Fibroblast of the aortic adventitia (primary cell): ENCODE measurements around the gene BASP1. TPM values are rescaled to one million over a fixed set of nuclear protein-coding genes. Genes with fewer than 3 reads are reported as not detected.

Experiments
- DNase-seq: peaks from one replicate; pipeline ENCODE4 v3.0.0-alpha.2; 2010; ENCODE audit warnings: low read depth
- H3K4me3 ChIP-seq: 2 replicates; pipeline ENCODE4 v1.5.1; 2011; ENCODE audit warnings: low read depth, mild to moderate bottlenecking, control low read depth, low read length, moderate library complexity
- total RNA-seq: library from RNA; depleted of rRNA; stranded (reverse); fragments of >200 nt; gene quantifications from 2 replicates; pipeline ENCODE4 v1.2.3, GENCODE V29; 2012; ENCODE audit warnings: low replicate concordance
- TF ChIP-seq, protein P1 (sequence below): IDR thresholded peaks from 2 replicates; pipeline ENCODE4 v1.5.1; 2011; ENCODE audit warnings: mild to moderate bottlenecking, low read length, control low read depth, inconsistent platforms; ENCODE audit not compliant: insufficient read depth

The BASP1 gene
- total RNA-seq, 1 donor = 18.5 TPM

GRCh38 chr5:17234374-17234773 is 16.9 kb downstream of the BASP1 start:
- no peak overlapping the region for H3K4me3 ChIP-seq
- TF ChIP-seq, protein P1, sequence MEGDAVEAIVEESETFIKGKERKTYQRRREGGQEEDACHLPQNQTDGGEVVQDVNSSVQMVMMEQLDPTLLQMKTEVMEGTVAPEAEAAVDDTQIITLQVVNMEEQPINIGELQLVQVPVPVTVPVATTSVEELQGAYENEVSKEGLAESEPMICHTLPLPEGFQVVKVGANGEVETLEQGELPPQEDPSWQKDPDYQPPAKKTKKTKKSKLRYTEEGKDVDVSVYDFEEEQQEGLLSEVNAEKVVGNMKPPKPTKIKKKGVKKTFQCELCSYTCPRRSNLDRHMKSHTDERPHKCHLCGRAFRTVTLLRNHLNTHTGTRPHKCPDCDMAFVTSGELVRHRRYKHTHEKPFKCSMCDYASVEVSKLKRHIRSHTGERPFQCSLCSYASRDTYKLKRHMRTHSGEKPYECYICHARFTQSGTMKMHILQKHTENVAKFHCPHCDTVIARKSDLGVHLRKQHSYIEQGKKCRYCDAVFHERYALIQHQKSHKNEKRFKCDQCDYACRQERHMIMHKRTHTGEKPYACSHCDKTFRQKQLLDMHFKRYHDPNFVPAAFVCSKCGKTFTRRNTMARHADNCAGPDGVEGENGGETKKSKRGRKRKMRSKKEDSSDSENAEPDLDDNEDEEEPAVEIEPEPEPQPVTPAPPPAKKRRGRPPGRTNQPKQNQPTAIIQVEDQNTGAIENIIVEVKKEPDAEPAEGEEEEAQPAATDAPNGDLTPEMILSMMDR = no peak
- DNase-seq = no peak

DNA sequence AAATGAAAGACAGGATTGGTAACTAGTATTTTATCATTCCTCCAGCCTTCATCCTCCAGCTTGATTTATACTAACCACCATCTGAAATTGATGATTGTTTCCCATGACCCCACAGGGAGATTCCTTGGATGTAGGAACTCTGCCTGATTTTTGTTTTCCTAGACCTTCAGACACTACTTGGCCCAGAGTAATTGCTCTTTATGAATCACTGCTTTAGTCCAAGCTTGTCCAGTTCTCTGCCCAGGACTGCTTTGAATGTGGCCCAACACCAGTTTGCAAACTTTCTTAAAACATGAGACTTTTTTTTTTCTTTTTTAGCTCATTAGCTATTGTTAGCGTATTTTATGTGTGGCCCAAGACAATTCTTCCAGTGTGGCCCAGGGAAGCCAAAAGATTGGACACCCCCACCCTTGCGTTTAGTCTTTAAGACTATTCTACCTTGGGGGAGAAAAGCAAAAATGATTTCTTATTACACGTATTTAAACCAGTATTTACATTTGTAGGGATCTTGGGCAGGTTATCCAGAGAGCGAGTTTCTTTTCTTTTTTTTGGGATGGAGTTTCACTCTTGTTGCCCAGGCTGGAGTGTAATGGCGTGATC is 18.4 kb downstream of the BASP1 start:
- peak; percentile 85 for DNase-seq
- TF ChIP-seq, protein P1 = no peak
- H3K4me3 ChIP-seq = no peak overlapping the region

DNA sequence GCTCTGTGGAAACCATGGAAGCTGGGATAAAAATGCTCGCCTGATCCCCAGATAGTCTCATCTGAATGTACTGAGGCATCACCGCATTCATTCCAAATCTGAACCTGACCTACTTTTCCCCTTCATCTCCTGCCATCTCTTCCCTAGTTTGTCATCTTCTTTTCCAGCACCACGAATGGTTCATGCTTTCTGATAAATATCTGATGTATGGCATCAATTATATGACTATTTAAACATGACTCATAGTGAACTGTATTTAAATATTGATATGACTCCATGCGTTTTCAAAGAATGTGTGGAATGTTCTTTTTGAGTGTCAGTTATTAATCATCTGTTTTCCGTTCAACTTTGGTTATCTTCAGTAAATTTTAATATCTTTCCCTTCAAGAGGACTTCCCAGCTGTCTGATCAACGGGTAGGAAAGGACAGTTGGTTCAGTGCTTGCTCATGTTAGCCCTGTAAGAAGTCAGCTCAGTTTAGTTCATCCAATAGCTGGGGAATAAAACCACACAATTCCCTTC is 21.1 kb downstream of the BASP1 start:
- peak; percentile 57 for DNase-seq
- TF ChIP-seq, protein P1 = no peak
- no peak overlapping the region for H3K4me3 ChIP-seq

DNA sequence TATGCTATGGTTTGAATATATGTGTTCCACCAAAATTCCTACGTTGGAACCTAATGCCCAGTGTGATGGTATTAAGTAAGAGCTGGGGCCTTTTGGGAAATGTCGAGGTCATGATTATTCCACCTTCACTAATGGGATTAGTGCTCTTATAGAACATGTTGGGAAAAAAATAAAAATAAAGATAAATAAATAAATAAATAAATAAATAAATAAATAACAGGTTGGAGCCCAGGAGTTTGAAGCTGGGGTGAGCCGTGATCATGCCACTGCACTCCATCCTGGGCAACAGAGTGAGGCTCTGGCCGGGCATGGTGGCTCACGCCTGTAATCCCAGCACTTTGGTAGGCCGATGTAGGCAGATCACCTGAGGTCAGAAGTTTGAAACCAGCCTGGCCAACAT is 22.5 kb downstream of the BASP1 start:
- DNase-seq = no peak
- H3K4me3 ChIP-seq = no peak overlapping the region
- TF ChIP-seq, protein P1 = no peak

- H3K4me3 ChIP-seq = no peak overlapping the region
- DNase-seq = no peak
- TF ChIP-seq, protein P1 = no peak
Measured at GRCh38 chr5:17240487-17240886, 23.1 kb downstream of the BASP1 start.

DNA sequence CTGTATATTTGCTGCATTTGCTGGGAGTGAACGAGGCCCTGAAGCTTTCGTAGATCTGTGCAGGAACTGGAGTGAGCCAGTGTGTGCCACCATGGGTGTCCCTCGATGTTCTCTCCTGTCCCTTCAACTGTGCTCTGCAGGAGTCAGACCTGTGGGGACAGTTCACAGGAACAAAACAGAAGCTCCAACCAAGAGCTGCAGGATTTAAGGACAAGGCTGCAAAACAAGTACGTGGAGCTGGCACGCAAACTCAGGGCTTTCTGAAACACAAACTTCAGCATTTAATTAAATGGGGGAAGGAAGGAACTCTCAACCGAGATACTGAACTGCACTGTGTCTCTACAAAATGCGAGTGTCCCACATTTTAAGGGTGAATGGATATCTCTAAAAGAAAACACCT is 24.2 kb downstream of the BASP1 start:
- H3K4me3 ChIP-seq = no peak overlapping the region
- DNase-seq = no peak
- TF ChIP-seq, protein P1 = no peak
